ENCODE data around the gene MICA.

The MICA gene

DNA sequence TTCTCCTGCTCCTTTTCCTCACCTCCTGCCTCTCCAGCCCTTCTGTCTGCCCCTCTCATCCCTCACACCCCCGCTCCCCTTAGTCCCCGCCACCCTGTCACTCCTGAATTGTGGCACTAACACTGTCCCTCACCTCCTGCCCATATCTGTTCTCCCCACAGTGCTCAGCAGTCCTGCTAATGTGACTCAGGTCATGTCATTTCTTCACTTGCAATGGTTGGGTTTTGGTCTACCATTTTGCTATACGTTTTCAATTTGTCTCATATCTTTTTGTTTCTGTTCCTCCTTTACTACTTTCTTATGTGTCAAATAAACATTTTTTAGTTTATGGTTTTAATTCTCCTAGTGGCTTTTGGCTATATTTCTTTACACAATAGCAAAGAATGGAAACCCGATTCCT lies 45.1 kb upstream of the MICA start:
- no peak overlapping the region for H3K4me2 ChIP-seq (ENCODE audit: insufficient read depth, low read length, poor library complexity, severe bottlenecking)
- no peak overlapping the region for H2BK12ac ChIP-seq (ENCODE audit: low read length)
- H2BK15ac ChIP-seq (ENCODE audit: low read length) = no peak overlapping the region
- no peaks in the 10 kb centered on the region for H3K79me1 ChIP-seq (ENCODE audit: low read depth, low read length)
- no peak overlapping the region for H3K4ac ChIP-seq (ENCODE audit: low read length)
- H3K14ac ChIP-seq (ENCODE audit: low read length) = no peak overlapping the region
- H3K18ac ChIP-seq (ENCODE audit: low read length) = no peak overlapping the region
- no peak overlapping the region for H3K23ac ChIP-seq (ENCODE audit: low read depth, low read length, poor library complexity)
- H3K4me1 ChIP-seq (ENCODE audit: control insufficient read depth in 2 of 2, insufficient read depth in 1 of 2, low read depth in 1 of 2, low read length in 2 of 2) = peaks cover 0 to 2% of the 10 kb centered on the region in 2 donors
- no peak overlapping the region for H3K4me3 ChIP-seq (ENCODE audit: low read length in 2 of 2)
- peaks cover 0 to 3% of the 10 kb centered on the region in 2 donors for H3K9me3 ChIP-seq (replicated peaks in 1 of 2; ENCODE audit: control insufficient read depth in 2 of 2, insufficient read depth in 1 of 2, low read depth in 1 of 2, low read length in 2 of 2)
- peaks cover 0 to 49% (median 38%) of the 10 kb centered on the region in 3 experiments for H3K27me3 ChIP-seq (ENCODE audit: control insufficient read depth in 3 of 3, insufficient read depth in 3 of 3, low read depth in 1 of 3, low read length in 3 of 3)
- no CpG with 5 or more reads among the region's 4 CpGs for WGBS, 2 donors (ENCODE audit: extremely low coverage in 2 of 2, insufficient read length in 2 of 2, insufficient replicate concordance in 1 of 2)
- H4K91ac ChIP-seq (ENCODE audit: low read depth, low read length, poor library complexity) = no peak overlapping the region
- H3K9ac ChIP-seq (ENCODE audit: low read depth, low read length, poor library complexity) = no peak overlapping the region
- no peak overlapping the region for H4K8ac ChIP-seq (ENCODE audit: low read depth, low read length)
- no peak overlapping the region for H2BK120ac ChIP-seq (ENCODE audit: low read depth, low read length)
- H2AK5ac ChIP-seq (ENCODE audit: low read depth, low read length) = no peak overlapping the region
- H3K36me3 ChIP-seq (replicated peaks in 1 of 2; ENCODE audit: control insufficient read depth in 2 of 2, insufficient read depth in 2 of 2, low read length in 2 of 2) = no peaks in the 10 kb centered on the region
- DNase-seq (ENCODE audit: low spot score) = no peak
- no peak overlapping the region for H2AFZ ChIP-seq (ENCODE audit: low read length)
- H2BK5ac ChIP-seq (ENCODE audit: low read length) = no peak overlapping the region
- H3K27ac ChIP-seq (replicated peaks; ENCODE audit: low read length) = no peak overlapping the region

DNA sequence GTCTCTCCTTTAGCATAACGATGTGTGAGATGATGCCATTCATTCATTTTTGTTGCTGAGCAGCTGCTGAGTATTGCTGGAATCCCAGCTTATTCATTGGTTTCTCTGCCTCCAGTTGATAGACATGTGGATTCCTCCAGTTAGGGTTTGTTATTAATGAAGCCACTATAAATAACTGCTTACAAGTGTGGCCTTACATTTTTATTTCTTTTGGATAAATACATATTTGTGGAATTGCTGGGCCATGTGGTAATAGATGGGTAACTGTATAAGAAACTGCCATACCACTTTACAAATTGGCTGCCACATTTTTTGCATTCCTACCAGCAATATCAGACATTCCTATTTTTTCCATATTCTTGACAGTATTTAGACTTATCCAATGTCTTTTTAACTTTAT lies 43.8 kb upstream of the MICA start:
- Histone ChIP-seq H2BK15ac (ENCODE audit: low read length) (no peak overlapping the region), H3K9ac (ENCODE audit: low read depth, low read length, poor library complexity) (no peak overlapping the region), H2AFZ (ENCODE audit: low read length) (no peak overlapping the region), H2BK5ac (ENCODE audit: low read length) (no peak overlapping the region), H4K91ac (ENCODE audit: low read depth, low read length, poor library complexity) (no peak overlapping the region), H3K27ac (replicated peaks; ENCODE audit: low read length) (no peak overlapping the region), H3K18ac (ENCODE audit: low read length) (no peak overlapping the region), H3K9me3 (replicated peaks in 1 of 2; ENCODE audit: control insufficient read depth in 2 of 2, insufficient read depth in 1 of 2, low read depth in 1 of 2, low read length in 2 of 2) (peaks cover 0 to 3% of the 10 kb centered on the region in 2 donors), H2AK5ac (ENCODE audit: low read depth, low read length) (no peak overlapping the region), H3K27me3 (ENCODE audit: control insufficient read depth in 3 of 3, insufficient read depth in 3 of 3, low read depth in 1 of 3, low read length in 3 of 3) (peaks cover 0 to 54% (median 38%) of the 10 kb centered on the region in 3 experiments), H3K4me2 (ENCODE audit: insufficient read depth, low read length, poor library complexity, severe bottlenecking) (no peak overlapping the region), H3K4me3 (ENCODE audit: low read length in 2 of 2) (no peak overlapping the region), H3K14ac (ENCODE audit: low read length) (no peak overlapping the region), H2BK12ac (ENCODE audit: low read length) (no peak overlapping the region), H4K8ac (ENCODE audit: low read depth, low read length) (no peak overlapping the region), H3K79me1 (ENCODE audit: low read depth, low read length) (no peaks in the 10 kb centered on the region), H3K23ac (ENCODE audit: low read depth, low read length, poor library complexity) (no peak overlapping the region), H3K4me1 (ENCODE audit: control insufficient read depth in 2 of 2, insufficient read depth in 1 of 2, low read depth in 1 of 2, low read length in 2 of 2) (peaks cover 0 to 2% of the 10 kb centered on the region in 2 donors), H2BK120ac (ENCODE audit: low read depth, low read length) (no peak overlapping the region), H3K36me3 (replicated peaks in 1 of 2; ENCODE audit: control insufficient read depth in 2 of 2, insufficient read depth in 2 of 2, low read length in 2 of 2) (no peaks in the 10 kb centered on the region), H3K4ac (ENCODE audit: low read length) (no peak overlapping the region)
- WGBS, 2 donors (ENCODE audit: extremely low coverage in 2 of 2, insufficient read length in 2 of 2, insufficient replicate concordance in 1 of 2) = no CpG with 5 or more reads among the region's 1 CpG
- no peak for DNase-seq (ENCODE audit: low spot score)

DNA sequence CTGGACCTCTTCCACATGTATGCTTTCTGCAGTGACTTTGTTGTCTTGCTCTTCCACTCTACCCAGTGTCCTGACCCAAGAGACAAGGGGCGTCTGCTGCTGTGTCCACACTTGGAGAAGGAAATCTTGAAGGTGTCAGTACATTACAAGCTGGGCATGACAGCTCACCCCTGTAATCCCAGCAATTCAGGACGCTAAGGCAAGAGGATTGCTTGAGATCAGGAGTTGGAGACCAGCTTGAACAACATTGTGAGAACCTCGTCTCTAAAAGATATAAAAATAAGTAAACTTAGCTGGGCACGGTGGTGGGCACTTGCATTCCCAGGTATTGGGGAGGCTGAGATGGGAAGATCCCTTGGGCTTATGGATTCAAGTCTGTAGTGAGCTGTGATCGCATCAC lies 40.6 kb upstream of the MICA start:
- Histone ChIP-seq H3K14ac (ENCODE audit: low read length) (no peak overlapping the region), H2BK5ac (ENCODE audit: low read length) (no peak overlapping the region), H3K36me3 (replicated peaks in 1 of 2; ENCODE audit: control insufficient read depth in 2 of 2, insufficient read depth in 2 of 2, low read length in 2 of 2) (no peaks in the 10 kb centered on the region), H3K18ac (ENCODE audit: low read length) (no peak overlapping the region), H3K23ac (ENCODE audit: low read depth, low read length, poor library complexity) (no peak overlapping the region), H3K4me2 (ENCODE audit: insufficient read depth, low read length, poor library complexity, severe bottlenecking) (no peak overlapping the region), H3K4ac (ENCODE audit: low read length) (no peak overlapping the region), H3K27ac (replicated peaks; ENCODE audit: low read length) (no peak overlapping the region), H4K91ac (ENCODE audit: low read depth, low read length, poor library complexity) (no peak overlapping the region), H3K4me1 (ENCODE audit: control insufficient read depth in 2 of 2, insufficient read depth in 1 of 2, low read depth in 1 of 2, low read length in 2 of 2) (peaks cover 0 to 5% of the 10 kb centered on the region in 2 donors), H3K79me1 (ENCODE audit: low read depth, low read length) (no peaks in the 10 kb centered on the region), H2AK5ac (ENCODE audit: low read depth, low read length) (no peak overlapping the region), H2AFZ (ENCODE audit: low read length) (no peak overlapping the region), H3K9ac (ENCODE audit: low read depth, low read length, poor library complexity) (no peak overlapping the region), H2BK120ac (ENCODE audit: low read depth, low read length) (no peak overlapping the region), H2BK12ac (ENCODE audit: low read length) (no peak overlapping the region), H3K27me3 (ENCODE audit: control insufficient read depth in 3 of 3, insufficient read depth in 3 of 3, low read depth in 1 of 3, low read length in 3 of 3) (peaks cover 0 to 42% (median 25%) of the 10 kb centered on the region in 3 experiments), H3K9me3 (replicated peaks in 1 of 2; ENCODE audit: control insufficient read depth in 2 of 2, insufficient read depth in 1 of 2, low read depth in 1 of 2, low read length in 2 of 2) (peaks cover 0 to 3% of the 10 kb centered on the region in 2 donors), H4K8ac (ENCODE audit: low read depth, low read length) (no peak overlapping the region), H2BK15ac (ENCODE audit: low read length) (no peak overlapping the region), H3K4me3 (ENCODE audit: low read length in 2 of 2) (no peak overlapping the region)
- DNase-seq (ENCODE audit: low spot score) = no peak
- WGBS, 2 donors (ENCODE audit: extremely low coverage in 2 of 2, insufficient read length in 2 of 2, insufficient replicate concordance in 1 of 2) = no CpG with 5 or more reads among the region's 5 CpGs

DNA sequence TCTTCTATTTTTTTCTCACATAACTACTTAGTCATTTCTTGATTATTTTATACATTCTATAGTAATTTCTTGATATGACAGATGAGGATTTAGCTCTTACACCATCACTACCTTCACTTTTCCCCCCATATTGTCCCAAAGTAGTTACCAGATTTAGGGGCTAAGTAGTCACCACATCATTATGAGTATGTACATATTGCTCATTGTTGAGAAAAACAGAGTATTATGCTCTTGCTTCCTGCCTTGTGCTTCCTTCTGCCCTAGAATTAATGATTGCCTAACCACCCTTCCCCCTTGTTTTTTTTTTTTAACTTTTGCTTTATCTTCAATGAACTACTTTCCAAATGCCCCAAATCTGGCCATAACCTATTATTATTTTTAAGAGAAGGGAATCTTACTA lies 39.6 kb upstream of the MICA start:
- H2BK120ac ChIP-seq (ENCODE audit: low read depth, low read length) = no peak overlapping the region
- no peak overlapping the region for H3K18ac ChIP-seq (ENCODE audit: low read length)
- H3K9me3 ChIP-seq (replicated peaks in 1 of 2; ENCODE audit: control insufficient read depth in 2 of 2, insufficient read depth in 1 of 2, low read depth in 1 of 2, low read length in 2 of 2) = peaks cover 0 to 3% of the 10 kb centered on the region in 2 donors
- H3K27ac ChIP-seq (replicated peaks; ENCODE audit: low read length) = no peak overlapping the region
- H3K4me3 ChIP-seq (ENCODE audit: low read length in 2 of 2) = no peak overlapping the region
- no peak for DNase-seq (ENCODE audit: low spot score)
- peaks cover 0 to 36% (median 20%) of the 10 kb centered on the region in 3 experiments for H3K27me3 ChIP-seq (ENCODE audit: control insufficient read depth in 3 of 3, insufficient read depth in 3 of 3, low read depth in 1 of 3, low read length in 3 of 3)
- no peak overlapping the region for H3K4ac ChIP-seq (ENCODE audit: low read length)
- H2AK5ac ChIP-seq (ENCODE audit: low read depth, low read length) = no peak overlapping the region
- H2BK15ac ChIP-seq (ENCODE audit: low read length) = no peak overlapping the region
- H2AFZ ChIP-seq (ENCODE audit: low read length) = no peak overlapping the region
- H2BK5ac ChIP-seq (ENCODE audit: low read length) = no peak overlapping the region
- H3K14ac ChIP-seq (ENCODE audit: low read length) = no peak overlapping the region
- no peak overlapping the region for H3K4me2 ChIP-seq (ENCODE audit: insufficient read depth, low read length, poor library complexity, severe bottlenecking)
- no peak overlapping the region for H2BK12ac ChIP-seq (ENCODE audit: low read length)
- H4K91ac ChIP-seq (ENCODE audit: low read depth, low read length, poor library complexity) = no peak overlapping the region
- no peaks in the 10 kb centered on the region for H3K79me1 ChIP-seq (ENCODE audit: low read depth, low read length)
- H3K9ac ChIP-seq (ENCODE audit: low read depth, low read length, poor library complexity) = no peak overlapping the region
- H3K23ac ChIP-seq (ENCODE audit: low read depth, low read length, poor library complexity) = no peak overlapping the region
- H3K4me1 ChIP-seq (ENCODE audit: control insufficient read depth in 2 of 2, insufficient read depth in 1 of 2, low read depth in 1 of 2, low read length in 2 of 2) = peaks cover 0 to 5% of the 10 kb centered on the region in 2 donors
- H3K36me3 ChIP-seq (replicated peaks in 1 of 2; ENCODE audit: control insufficient read depth in 2 of 2, insufficient read depth in 2 of 2, low read length in 2 of 2) = no peaks in the 10 kb centered on the region
- H4K8ac ChIP-seq (ENCODE audit: low read depth, low read length) = no peak overlapping the region
